GM18519 (cell line): ENCODE data around the gene BHLHE40.
A peak's percentile ranks its signal among the peaks of the same experiment; 100 is the strongest.
"Not testable (repeated sequence)": the region's sequence is repeated elsewhere in the genome, so short reads cannot be mapped to it uniquely, and the experiment has no call there.

Experiments used
- ATAC-seq: cut with Tn5 transposase; IDR thresholded peaks from one replicate; pipeline ENCODE4 v1.9.1; 2021; ENCODE audit warnings: mild to moderate bottlenecking, moderate library complexity; ENCODE audit not compliant: unreplicated experiment, low FRiP score

The BHLHE40 gene

GRCh38 chr3:4959180-4959579 lies 20.1 kb upstream of the BHLHE40 start:
- ATAC-seq = no peak

GRCh38 chr3:4961865-4962264 lies 17.4 kb upstream of the BHLHE40 start:
- ATAC-seq = not testable (repeated sequence)

- ATAC-seq = no peak
Measured at GRCh38 chr3:4963669-4964570, 15.3 kb upstream of the BHLHE40 start.

GRCh38 chr3:4966006-4966405 lies 13.2 kb upstream of the BHLHE40 start:
- ATAC-seq = not testable (repeated sequence)

GRCh38 chr3:4967683-4968082 lies 11.6 kb upstream of the BHLHE40 start:
- ATAC-seq = not testable (repeated sequence)

GRCh38 chr3:4971437-4971836 lies 7.8 kb upstream of the BHLHE40 start:
- not testable (repeated sequence) for ATAC-seq

GRCh38 chr3:4971838-4972237 lies 7.4 kb upstream of the BHLHE40 start:
- no peak for ATAC-seq

GRCh38 chr3:4972652-4973643 lies 6.3 kb upstream of the BHLHE40 start:
- ATAC-seq = peak; percentile 35

GRCh38 chr3:4974154-4974553 lies 5.1 kb upstream of the BHLHE40 start:
- ATAC-seq = no peak

- no peak for ATAC-seq
Measured at GRCh38 chr3:4976109-4976508, 3.1 kb upstream of the BHLHE40 start.

GRCh38 chr3:4977001-4977852 lies 2.0 kb upstream of the BHLHE40 start:
- peak; percentile 28 for ATAC-seq

GRCh38 chr3:4977853-4978203 lies 1.4 kb upstream of the BHLHE40 start:
- no peak for ATAC-seq

- ATAC-seq = peak; percentile 32
Measured at GRCh38 chr3:4978204-4978965, 852 bp upstream of the BHLHE40 start.

GRCh38 chr3:4978966-4979427 lies 240 bp upstream of the BHLHE40 start:
- peak; percentile 34 for ATAC-seq

- peak; percentile 19 for ATAC-seq
Measured at GRCh38 chr3:4980229-4981203, 1.3 kb downstream of the BHLHE40 start.

- ATAC-seq = no peak
Measured at GRCh38 chr3:4981294-4981664, 2.0 kb downstream of the BHLHE40 start.

GRCh38 chr3:4981665-4982494 lies 2.6 kb downstream of the BHLHE40 start:
- ATAC-seq = no peak
